Small intestine (tissue), 7 donors: Measurements from ENCODE around the gene LONRF3. TPM values are rescaled to one million over a fixed set of nuclear protein-coding genes. Genes with fewer than 3 reads are reported as not detected.

Source experiments
- DNase-seq, 2 donors: peaks; one replicate each; pipeline versions ENCODE4 v3.0.0 to v3.0.0-alpha.2; 2013
- FAIRE-seq: peaks from 2 replicates; lab custom pipeline; 2012; peaks lifted over from hg19 to GRCh38; lab: Jason Lieb, UNC
- H3K27ac ChIP-seq, 3 donors: one replicate each; pipeline ENCODE4 v1.5.1; 2013; ENCODE audit warnings: low read length in 2 of 3, mild to moderate bottlenecking in 2 of 3, control low read depth in 1 of 3, inconsistent platforms in 1 of 3, low read depth in 1 of 3, moderate library complexity in 1 of 3
- H3K27me3 ChIP-seq, 3 donors: one replicate each; pipeline ENCODE4 v1.6.1; 2013; ENCODE audit warnings: low read length in 3 of 3, inconsistent platforms in 1 of 3; ENCODE audit not compliant: control insufficient read depth in 3 of 3, insufficient read depth in 3 of 3
- H3K36me3 ChIP-seq, 3 donors: one replicate each; pipeline ENCODE4 v1.6.1; 2013; ENCODE audit warnings: low read length in 3 of 3, inconsistent platforms in 1 of 3, low read depth in 1 of 3, mild to moderate bottlenecking in 1 of 3, moderate library complexity in 1 of 3; ENCODE audit not compliant: control insufficient read depth in 3 of 3, insufficient read depth in 2 of 3
- H3K4me1 ChIP-seq, 3 donors: one replicate each; pipeline ENCODE4 v1.6.1; 2013; ENCODE audit warnings: low read length in 2 of 3, inconsistent platforms in 1 of 3, low read depth in 1 of 3, mild to moderate bottlenecking in 1 of 3, moderate library complexity in 1 of 3; ENCODE audit not compliant: control insufficient read depth in 3 of 3, insufficient read depth in 2 of 3
- H3K4me3 ChIP-seq, 3 donors: one replicate each; pipeline ENCODE4 v1.5.1; 2013; ENCODE audit warnings: low read length in 3 of 3, control low read depth in 1 of 3, inconsistent platforms in 1 of 3, low read depth in 1 of 3, mild to moderate bottlenecking in 1 of 3, moderate library complexity in 1 of 3
- H3K9me3 ChIP-seq, 2 donors: one replicate each; pipeline ENCODE4 v1.6.1; 2013; ENCODE audit warnings: low read depth in 1 of 2, low read length in 1 of 2; ENCODE audit not compliant: control insufficient read depth in 2 of 2, insufficient read depth in 1 of 2
- WGBS, 3 donors: extraction: QIAGEN DNeasy Blood & Tissue Kit; methylation state at CpG; one replicate each; pipeline ENCODE4 v1.1.7; 2013; 5-methylcytosine and 5-hydroxymethylcytosine counted together
- polyA plus RNA-seq, 4 donors: library from polyadenylated mRNA; stranded (reverse) in 3 of 4; unstranded in 1 of 4; fragments of 200-250 nt in 3 of 4; fragments of 120-200 nt in 1 of 4; gene quantifications; one replicate each; pipeline versions ENCODE4 v1.2.1 to v1.2.3, GENCODE V29; 2013
- donor health status: healthy with polysubstance abuse.
- donor health status: control.
- donor health status: control.
- donor health status: Bipolar disorder and iron deficiency.
- donor health status: healthy.

LONRF3 gene
- polyA plus RNA-seq, 4 donors = 2.0 to 3.4 (median 2.3) TPM

GRCh38 chrX:118963159-118963558 lies 11.3 kb upstream of the LONRF3 start:
- no peaks in the 10 kb centered on the region for H3K9me3 ChIP-seq
- DNase-seq (no peak), FAIRE-seq (no peak)
- 68 to 94% (median 88%) methylated on average over 2 of the region's 2 CpGs for WGBS, 3 donors
- H3K4me1 ChIP-seq = peaks cover 0 to 18% (median 0%) of the 10 kb centered on the region in 3 donors
- H3K27me3 ChIP-seq = no peaks in the 10 kb centered on the region
- no peak overlapping the region for H3K4me3 ChIP-seq
- no peaks in the 10 kb centered on the region for H3K36me3 ChIP-seq
- no peak overlapping the region for H3K27ac ChIP-seq

GRCh38 chrX:118964252-118964651 lies 10.2 kb upstream of the LONRF3 start:
- peak; percentile 94 for FAIRE-seq
- 46 to 47% (median 47%) methylated on average over 2 of the region's 2 CpGs for WGBS, 3 donors

GRCh38 chrX:118965395-118965794 lies 9.0 kb upstream of the LONRF3 start:
- H3K27ac ChIP-seq = no peak overlapping the region
- no peaks in the 10 kb centered on the region for H3K9me3 ChIP-seq
- WGBS, 3 donors = 64 to 82% (median 74%) methylated on average over 4 of the region's 4 CpGs
- FAIRE-seq (no peak), DNase-seq (no peak)
- H3K36me3 ChIP-seq = no peaks in the 10 kb centered on the region
- no peak overlapping the region for H3K4me3 ChIP-seq
- H3K27me3 ChIP-seq = no peaks in the 10 kb centered on the region
- H3K4me1 ChIP-seq = peaks cover 0 to 18% (median 0%) of the 10 kb centered on the region in 3 donors

More at GRCh38 chrX:118964252-118964651, 10.2 kb upstream of the LONRF3 start:
- Histone ChIP-seq H3K27ac (no peak overlapping the region), H3K4me1 (peaks cover 0 to 18% (median 0%) of the 10 kb centered on the region in 3 donors), H3K27me3 (no peaks in the 10 kb centered on the region), H3K36me3 (no peaks in the 10 kb centered on the region), H3K9me3 (no peaks in the 10 kb centered on the region), H3K4me3 (no peak overlapping the region)
- peak; percentile 51 to 72 for DNase-seq

- Histone ChIP-seq H3K4me1 (peaks cover 0 to 10% (median 0%) of the 10 kb centered on the region in 3 donors), H3K27me3 (peaks cover 0 to 13% (median 2%) of the 10 kb centered on the region in 3 donors), H3K9me3 (no peaks in the 10 kb centered on the region), H3K4me3 (no peak overlapping the region), H3K27ac (no peak overlapping the region), H3K36me3 (no peaks in the 10 kb centered on the region)
- FAIRE-seq (no peak), DNase-seq (no peak)
- whole genome bisulfite sequencing, 3 donors = 71 to 79% (median 77%) methylated on average over 8 of the region's 8 CpGs
Observed at GRCh38 chrX:118968031-118968430, 6.4 kb upstream of the LONRF3 start.

GRCh38 chrX:118971552-118971951 lies 2.9 kb upstream of the LONRF3 start:
- peaks cover 0 to 32% (median 4%) of the 10 kb centered on the region in 3 donors for H3K27me3 ChIP-seq
- H3K4me3 ChIP-seq = no peak overlapping the region
- no peaks in the 10 kb centered on the region for H3K9me3 ChIP-seq
- peaks cover 0 to 11% (median 0%) of the 10 kb centered on the region in 3 donors for H3K4me1 ChIP-seq
- no peak for FAIRE-seq
- H3K27ac ChIP-seq = no peak overlapping the region
- no peaks in the 10 kb centered on the region for H3K36me3 ChIP-seq
- no peak for DNase-seq
- 46 to 65% (median 62%) methylated on average over 3 of the region's 3 CpGs for WGBS, 3 donors

GRCh38 chrX:118973389-118974087 lies 880 bp upstream of the LONRF3 start:
- H3K27me3 ChIP-seq = peaks cover 0 to 32% (median 4%) of the 10 kb centered on the region in 3 donors
- peak in 1 of 2 donors; percentile 8 for DNase-seq
- FAIRE-seq = no peak
- peaks cover 0 to 11% (median 0%) of the 10 kb centered on the region in 3 donors for H3K4me1 ChIP-seq
- WGBS, 3 donors = 4 to 44% (median 12%) methylated on average over 23 to 43 of the region's 43 CpGs
- H3K9me3 ChIP-seq = no peaks in the 10 kb centered on the region
- no peak overlapping the region for H3K27ac ChIP-seq
- H3K4me3 ChIP-seq = peak overlapping the region in 1 of 3 donors; percentile 52
- H3K36me3 ChIP-seq = no peaks in the 10 kb centered on the region

- Histone ChIP-seq H3K27me3 (peaks cover 0 to 32% (median 4%) of the 10 kb centered on the region in 3 donors), H3K27ac (peak overlapping the region; percentile 42 to 82 (median 66)), H3K4me1 (peaks cover 0 to 11% (median 0%) of the 10 kb centered on the region in 3 donors), H3K9me3 (no peaks in the 10 kb centered on the region), H3K4me3 (peak overlapping the region; percentile 12 to 56 (median 52)), H3K36me3 (peaks cover 0 to 3% (median 0%) of the 10 kb centered on the region in 3 donors)
- 1 to 39% (median 19%) methylated on average over 41 to 82 of the region's 82 CpGs for WGBS, 3 donors
- FAIRE-seq (no peak), DNase-seq (peak; percentile 61 to 71)
Observed at GRCh38 chrX:118974908-118975671, 672 bp downstream of the LONRF3 start.

- Histone ChIP-seq H3K4me3 (peak overlapping the region; percentile 52 to 64 (median 56)), H3K27me3 (peaks cover 0 to 31% (median 4%) of the 10 kb centered on the region in 3 donors), H3K9me3 (no peaks in the 10 kb centered on the region), H3K36me3 (peaks cover 0 to 3% (median 0%) of the 10 kb centered on the region in 3 donors), H3K4me1 (peaks cover 0 to 11% (median 0%) of the 10 kb centered on the region in 3 donors), H3K27ac (peak overlapping the region in 2 of 3 donors; percentile 69 to 77)
- DNase-seq = peak; percentile 48 to 78
- no peak for FAIRE-seq
- WGBS, 3 donors = 1 to 44% (median 13%) methylated on average over 39 to 64 of the region's 64 CpGs
Observed at GRCh38 chrX:118975831-118976598, 1.6 kb downstream of the LONRF3 start.
